Caco-2 (cell line): ENCODE measurements around the gene NKX2-1. TPM values are rescaled to one million over a fixed set of nuclear protein-coding genes. Genes with fewer than 3 reads are reported as not detected.

Experiments used
- BruUV-seq: library from RNA; stranded (reverse); fragments of 400-500 nt; replicated peaks from 2 replicates; lab custom pipeline; 2021; lab: Mats Ljungman, UMichigan
- CTCF ChIA-PET: fragments of 300-600 bp; sonication (Branson Sonifier 250); formaldehyde crosslinking; loops from one replicate; lab custom pipeline; 2022; ENCODE audit warnings: antibody characterized with exemption; lab: Charles Lee
- POLR2A ChIA-PET: fragments of 300-600 bp; sonication (Branson Sonifier 250); formaldehyde crosslinking; loops from one replicate; lab custom pipeline; 2022; ENCODE audit warnings: antibody characterized with exemption; lab: Charles Lee
- DNase-seq, 2 experiments: peaks; one replicate each; pipeline versions ENCODE4 v3.0.0 to v3.0.0-alpha.2; 2020 to 2022
- H3K27me3 ChIP-seq: replicated peaks from 2 replicates; pipeline ENCODE4 v1.6.0; 2011; ENCODE audit warnings: low read length; ENCODE audit not compliant: control insufficient read depth, insufficient read depth
- H3K36me3 ChIP-seq: 2 replicates; pipeline ENCODE4 v1.5.1; 2011; ENCODE audit warnings: low read length; ENCODE audit not compliant: control insufficient read depth, insufficient read depth
- H3K4me1 ChIP-seq: fragments of 250-450 bp; sonication (Bioruptor Pico); 2 replicates; pipeline ENCODE4 v1.5.1; 2020; ENCODE audit warnings: mild to moderate bottlenecking
- H3K4me3 ChIP-seq: 2 replicates; pipeline ENCODE4 v1.5.1; 2011; ENCODE audit warnings: low read depth, mild to moderate bottlenecking, control low read depth, low read length
- H3K9me3 ChIP-seq: fragments of 250-450 bp; sonication (Bioruptor Pico); 2 replicates; pipeline ENCODE4 v1.5.1; 2020; ENCODE audit warnings: mild to moderate bottlenecking, moderate library complexity
- H3K27ac Mint-ChIP-seq: one replicate; pipeline ENCODE4 v1.8.0; 2022; ENCODE audit warnings: mixed read lengths; ENCODE audit not compliant: unreplicated experiment
- H3K27me3 Mint-ChIP-seq: one replicate; pipeline ENCODE4 v1.8.0; 2022; ENCODE audit warnings: mixed read lengths; ENCODE audit not compliant: insufficient read depth, unreplicated experiment
- H3K36me3 Mint-ChIP-seq: one replicate; pipeline ENCODE4 v1.8.0; 2022; ENCODE audit warnings: mild to moderate bottlenecking, mixed read lengths; ENCODE audit not compliant: insufficient read depth, unreplicated experiment
- H3K4me1 Mint-ChIP-seq: one replicate; pipeline ENCODE4 v1.8.0; 2022; ENCODE audit warnings: low read depth, mixed read lengths; ENCODE audit not compliant: unreplicated experiment
- H3K4me3 Mint-ChIP-seq: one replicate; pipeline ENCODE4 v1.8.0; 2022; ENCODE audit warnings: mild to moderate bottlenecking, moderate library complexity, mixed read lengths; ENCODE audit not compliant: unreplicated experiment
- H3K9me3 Mint-ChIP-seq: one replicate; pipeline ENCODE4 v1.8.0; 2022; ENCODE audit warnings: mixed read lengths; ENCODE audit not compliant: unreplicated experiment
- intact Hi-C: fragments of 100-400 bp; cut with micrococcal nuclease; formaldehyde crosslinking; loops from one replicate; pipeline ENCODE4 v1.10.0; 2022; ENCODE audit not compliant: unreplicated experiment
- total RNA-seq: library from RNA; stranded (reverse); gene quantifications from 2 replicates; pipeline ENCODE4 v1.2.3, GENCODE V29; 2022
- TF ChIP-seq, protein P1 (sequence below), 2 experiments: fragments of 200-600 bp in 1 of 2; IDR thresholded peaks; 1 replicate in 1 of 2; 2 replicates in 1 of 2; pipeline versions ENCODE4 v1.5.1 to v1.8.0; 2011 to 2022; ENCODE audit warnings: antibody characterized with exemption in 1 of 2, control low read depth in 1 of 2, inconsistent platforms in 1 of 2, low read depth in 1 of 2, low read length in 1 of 2, mild to moderate bottlenecking in 1 of 2, moderate library complexity in 1 of 2; ENCODE audit not compliant: insufficient read depth in 1 of 2, severe bottlenecking in 1 of 2, unreplicated experiment in 1 of 2

The NKX2-1 gene
- total RNA-seq, 1 experiment from 2014 or later, result 0.66 TPM

DNA sequence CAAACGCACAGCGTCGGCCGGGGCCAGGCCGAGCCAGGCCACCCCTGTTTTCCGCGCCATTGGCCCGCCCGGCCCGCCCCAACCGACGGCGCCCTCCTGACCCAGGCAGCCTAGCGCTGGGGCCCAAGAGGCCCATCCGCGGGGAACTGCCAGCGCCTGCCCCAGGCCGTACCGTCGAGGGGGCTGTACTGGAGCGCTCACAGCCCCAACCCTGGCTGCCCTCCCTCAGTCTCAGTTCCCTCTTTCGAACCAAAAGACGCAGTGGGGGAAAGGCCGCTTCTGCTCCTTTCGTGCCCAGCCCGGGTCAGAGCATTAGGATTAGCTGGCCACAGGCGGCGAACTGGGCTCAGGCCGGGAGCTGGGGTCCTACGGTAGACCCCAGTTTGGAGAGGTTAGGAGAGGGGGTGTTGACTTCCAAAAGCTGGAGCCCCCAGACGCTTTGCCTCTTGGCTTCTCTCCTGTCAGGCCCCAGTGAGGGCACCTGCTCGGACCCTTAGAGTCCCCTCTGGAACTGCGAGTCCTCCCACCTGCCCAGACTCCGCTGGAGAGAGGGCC is 1.9 kb downstream of the NKX2-1 start:
- H3K27me3 ChIP-seq, result no peaks in the 10 kb centered on the region; the same call in 1 of the 2 replicates

DNA sequence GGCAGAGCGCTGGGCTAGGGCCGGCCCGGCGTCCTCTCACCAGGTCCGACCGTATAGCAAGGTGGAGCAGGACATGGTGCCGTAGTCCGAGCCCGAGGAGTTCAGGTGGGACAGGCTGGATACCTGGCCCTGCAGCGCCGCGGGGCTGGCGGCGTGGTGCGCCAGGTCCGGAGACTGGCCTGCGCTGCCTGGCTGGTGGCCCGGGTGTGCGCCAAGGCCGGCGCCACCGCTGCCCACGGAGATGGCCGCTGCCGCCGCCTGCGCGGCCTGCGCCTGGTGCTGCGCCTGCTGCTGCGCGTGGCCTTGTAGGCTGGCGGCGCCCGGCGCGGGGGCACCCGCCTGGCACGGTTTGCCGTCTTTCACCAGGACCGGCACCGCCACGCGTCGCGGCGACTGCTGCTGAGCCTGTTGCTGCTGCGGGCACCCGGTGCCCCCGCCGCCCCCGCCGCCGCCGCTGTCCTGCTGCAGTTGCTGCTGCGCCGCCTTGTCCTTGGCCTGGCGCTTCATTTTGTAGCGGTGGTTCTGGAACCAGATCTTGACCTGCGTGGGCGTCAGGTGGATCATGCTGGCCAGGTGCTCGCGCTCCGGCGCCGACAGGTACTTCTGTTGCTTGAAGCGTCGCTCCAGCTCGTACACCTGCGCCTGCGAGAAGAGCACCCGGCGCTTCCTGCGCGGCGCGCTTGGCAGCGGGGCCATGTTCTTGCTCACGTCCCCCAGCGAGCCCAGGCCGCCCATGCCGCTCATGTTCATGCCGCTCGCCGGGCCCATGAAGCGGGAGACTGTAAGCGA is 2.6 kb downstream of the NKX2-1 start:
- H3K9me3 Mint-ChIP-seq, result no peaks in the 10 kb centered on the region
- no peaks in the 10 kb centered on the region; the same call in 1 of the 2 replicates for H3K27me3 ChIP-seq
- peak in 1 of 2 experiments; percentile 25 for DNase-seq
- intact Hi-C loops, result no loop called here
- H3K9me3 ChIP-seq, result no peaks in the 10 kb centered on the region
- POLR2A ChIA-PET, result no interaction called here
- no peaks in the 10 kb centered on the region for H3K36me3 Mint-ChIP-seq
- BruUV-seq, result no TSS peak
- H3K4me1 ChIP-seq, result peaks cover 7% of the 10 kb centered on the region
- CTCF ChIA-PET, result no interaction called here
- peaks cover 2% of the 10 kb centered on the region for H3K27me3 Mint-ChIP-seq
- H3K27ac Mint-ChIP-seq, result no peak overlapping the region
- TF ChIP-seq, protein P1, sequence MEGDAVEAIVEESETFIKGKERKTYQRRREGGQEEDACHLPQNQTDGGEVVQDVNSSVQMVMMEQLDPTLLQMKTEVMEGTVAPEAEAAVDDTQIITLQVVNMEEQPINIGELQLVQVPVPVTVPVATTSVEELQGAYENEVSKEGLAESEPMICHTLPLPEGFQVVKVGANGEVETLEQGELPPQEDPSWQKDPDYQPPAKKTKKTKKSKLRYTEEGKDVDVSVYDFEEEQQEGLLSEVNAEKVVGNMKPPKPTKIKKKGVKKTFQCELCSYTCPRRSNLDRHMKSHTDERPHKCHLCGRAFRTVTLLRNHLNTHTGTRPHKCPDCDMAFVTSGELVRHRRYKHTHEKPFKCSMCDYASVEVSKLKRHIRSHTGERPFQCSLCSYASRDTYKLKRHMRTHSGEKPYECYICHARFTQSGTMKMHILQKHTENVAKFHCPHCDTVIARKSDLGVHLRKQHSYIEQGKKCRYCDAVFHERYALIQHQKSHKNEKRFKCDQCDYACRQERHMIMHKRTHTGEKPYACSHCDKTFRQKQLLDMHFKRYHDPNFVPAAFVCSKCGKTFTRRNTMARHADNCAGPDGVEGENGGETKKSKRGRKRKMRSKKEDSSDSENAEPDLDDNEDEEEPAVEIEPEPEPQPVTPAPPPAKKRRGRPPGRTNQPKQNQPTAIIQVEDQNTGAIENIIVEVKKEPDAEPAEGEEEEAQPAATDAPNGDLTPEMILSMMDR (IDR thresholded peaks at IDR 0.05; ENCODE audit: insufficient read depth in 1 of 2, low read depth in 1 of 2, low read length in 1 of 2, severe bottlenecking in 1 of 2, unreplicated experiment in 1 of 2), result no peak
- no peaks in the 10 kb centered on the region for H3K36me3 ChIP-seq
- no peak overlapping the region for H3K4me3 Mint-ChIP-seq
- H3K4me3 ChIP-seq, result no peak overlapping the region
- no peaks in the 10 kb centered on the region for H3K4me1 Mint-ChIP-seq

More for the DNA sequence above, 1.9 kb downstream of the NKX2-1 start:
- intact Hi-C loops, result no loop called here
- POLR2A ChIA-PET, result no interaction called here
- no peak overlapping the region for H3K4me3 ChIP-seq
- Mint-ChIP-seq H3K27me3 (peaks cover 5% of the 10 kb centered on the region), H3K27ac (no peak overlapping the region), H3K36me3 (no peaks in the 10 kb centered on the region), H3K9me3 (no peaks in the 10 kb centered on the region), H3K4me1 (no peaks in the 10 kb centered on the region), H3K4me3 (no peak overlapping the region)
- no peak for DNase-seq
- peaks cover 4% of the 10 kb centered on the region for H3K4me1 ChIP-seq
- H3K36me3 ChIP-seq, result no peaks in the 10 kb centered on the region
- H3K9me3 ChIP-seq, result no peaks in the 10 kb centered on the region
- CTCF ChIA-PET, result no interaction called here
- TF ChIP-seq, protein P1 (IDR thresholded peaks at IDR 0.05; ENCODE audit: insufficient read depth in 1 of 2, low read depth in 1 of 2, low read length in 1 of 2, severe bottlenecking in 1 of 2, unreplicated experiment in 1 of 2), result no peak
- BruUV-seq, result no TSS peak

DNA sequence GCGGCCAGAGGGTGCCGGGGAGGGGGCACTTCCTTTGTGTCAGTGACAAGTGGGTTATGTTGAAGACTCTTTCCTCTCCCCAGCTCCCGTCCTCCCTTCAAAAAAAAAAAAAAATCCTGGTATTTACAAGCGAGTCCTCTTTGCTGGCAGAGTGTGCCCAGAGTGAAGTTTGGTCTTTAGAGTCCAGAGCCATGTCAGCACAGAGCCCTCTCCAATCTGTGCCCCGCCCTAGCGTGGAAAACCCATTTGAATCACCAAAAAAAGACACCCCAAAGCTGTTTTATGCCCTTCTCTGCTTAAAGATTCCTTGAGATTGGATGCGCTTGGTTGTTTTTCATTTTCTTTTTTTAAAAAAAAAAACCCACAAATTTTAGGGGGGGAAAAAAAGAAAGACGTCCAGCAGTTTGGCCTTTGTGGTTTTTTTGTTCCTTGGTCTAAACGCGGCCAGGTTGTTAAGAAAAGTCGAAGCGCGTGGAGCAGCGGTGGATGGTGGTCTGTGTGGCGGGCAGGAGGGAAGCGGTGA is 3.3 kb downstream of the NKX2-1 start:
- TF ChIP-seq, protein P1 (IDR thresholded peaks at IDR 0.05; ENCODE audit: insufficient read depth in 1 of 2, low read depth in 1 of 2, low read length in 1 of 2, severe bottlenecking in 1 of 2, unreplicated experiment in 1 of 2), result no peak
- Mint-ChIP-seq H3K4me3 (no peak overlapping the region), H3K36me3 (no peaks in the 10 kb centered on the region), H3K27ac (no peak overlapping the region), H3K27me3 (peaks cover 2% of the 10 kb centered on the region), H3K9me3 (no peaks in the 10 kb centered on the region), H3K4me1 (no peaks in the 10 kb centered on the region)
- intact Hi-C loops, result no loop called here
- no TSS peak for BruUV-seq
- POLR2A ChIA-PET, result no interaction called here
- Histone ChIP-seq H3K36me3 (no peaks in the 10 kb centered on the region), H3K4me1 (peaks cover 13% of the 10 kb centered on the region), H3K9me3 (no peaks in the 10 kb centered on the region), H3K4me3 (no peak overlapping the region), H3K27me3 (no peaks in the 10 kb centered on the region; the same call in 1 of the 2 replicates)
- DNase-seq, result no peak
- CTCF ChIA-PET, result no interaction called here
